ENCODE data around the gene MTREX.

DNA sequence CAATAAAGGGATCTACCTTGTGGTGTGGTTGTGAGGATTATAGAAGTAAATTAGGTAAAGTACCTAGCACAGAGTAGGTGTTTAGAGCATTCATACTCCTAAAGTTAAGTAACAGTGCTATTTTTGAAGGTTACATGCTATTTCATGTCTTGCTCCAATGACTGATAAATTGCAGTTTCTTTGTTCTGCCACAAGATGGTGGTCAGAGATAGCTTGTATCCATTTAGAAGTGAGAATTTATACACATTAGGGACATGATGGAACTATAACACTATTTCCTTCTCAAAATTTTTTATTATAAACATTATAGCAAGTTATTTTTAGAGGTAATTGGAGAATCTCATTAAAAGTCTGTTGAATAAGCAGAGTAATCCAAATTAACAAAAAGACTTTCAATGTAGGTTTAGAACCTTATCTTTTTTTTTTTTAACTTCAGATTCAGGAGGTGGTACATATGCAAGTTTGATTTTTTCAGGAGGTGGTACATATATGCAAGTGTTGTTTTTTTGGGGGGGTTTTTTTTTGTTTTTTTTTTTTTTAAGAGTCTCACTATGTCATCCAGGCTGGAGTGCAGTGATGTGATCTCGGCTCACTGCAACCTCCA is 17.1 kb downstream of the MTREX start:
- no peak for TF ChIP-seq POLR2A (IDR thresholded peaks at IDR 0.05)
- TF ChIP-seq POLR2AphosphoS5 (IDR thresholded peaks at IDR 0.05): no peak
- TF ChIP-seq EP300 (IDR thresholded peaks at IDR 0.05): no peak
